Esophagus (tissue), 2 donors: ENCODE data around the gene NEK2. TPM values are rescaled to one million over a fixed set of nuclear protein-coding genes. Genes with fewer than 3 reads are reported as not detected.
"Not testable (repeated sequence)": the region's sequence is repeated elsewhere in the genome, so short reads cannot be mapped to it uniquely, and the experiment has no call there.

ENCODE experiments used
- H3K27ac ChIP-seq, 2 donors: one replicate each; pipeline ENCODE4 v1.5.1; 2013; ENCODE audit warnings: low read depth in 2 of 2, mild to moderate bottlenecking in 2 of 2, inconsistent platforms in 1 of 2, low read length in 1 of 2, moderate library complexity in 1 of 2
- H3K27me3 ChIP-seq, 2 donors: one replicate each; pipeline ENCODE4 v1.6.1; 2013; ENCODE audit warnings: low read length in 2 of 2, control low read depth in 1 of 2, mild to moderate bottlenecking in 1 of 2; ENCODE audit not compliant: insufficient read depth in 2 of 2, control insufficient read depth in 1 of 2
- H3K36me3 ChIP-seq, 2 donors: one replicate each; pipeline ENCODE4 v1.6.1; 2013; ENCODE audit warnings: low read length in 1 of 2; ENCODE audit not compliant: control insufficient read depth in 2 of 2, insufficient read depth in 2 of 2
- H3K4me1 ChIP-seq, 2 donors: one replicate each; pipeline ENCODE4 v1.6.1; 2013; ENCODE audit warnings: low read length in 1 of 2; ENCODE audit not compliant: control insufficient read depth in 2 of 2, insufficient read depth in 2 of 2
- H3K4me3 ChIP-seq, 2 donors: one replicate each; pipeline ENCODE4 v1.5.1; 2013; ENCODE audit warnings: low read length in 2 of 2, mild to moderate bottlenecking in 2 of 2, low read depth in 1 of 2, moderate library complexity in 1 of 2
- H3K9me3 ChIP-seq, 2 donors: one replicate each; pipeline ENCODE4 v1.6.1; 2013; ENCODE audit warnings: mild to moderate bottlenecking in 2 of 2, low read depth in 1 of 2, low read length in 1 of 2, moderate library complexity in 1 of 2; ENCODE audit not compliant: control insufficient read depth in 2 of 2, insufficient read depth in 1 of 2
- WGBS, 2 donors: extraction: QIAGEN DNeasy Blood & Tissue Kit; methylation state at CpG; one replicate each; pipeline ENCODE4 v1.1.7; 2013; 5-methylcytosine and 5-hydroxymethylcytosine counted together
- polyA plus RNA-seq, 2 donors: library from polyadenylated mRNA; stranded (reverse); fragments of 200-250 nt; gene quantifications; one replicate each; pipeline ENCODE4 v1.2.3, GENCODE V29; 2013
- donor health status: healthy with polysubstance abuse.
- donor health status: Bipolar disorder and iron deficiency.

NEK2 gene
- polyA plus RNA-seq, 2 donors: 4.7 to 6.7 TPM

GRCh38 chr1:211630236-211631081 lies 45.0 kb downstream of the NEK2 start:
- Histone ChIP-seq H3K27ac (no peak overlapping the region), H3K27me3 (no peaks in the 10 kb centered on the region), H3K9me3 (no peaks in the 10 kb centered on the region), H3K36me3 (no peaks in the 10 kb centered on the region), H3K4me1 (peaks cover 0 to 16% of the 10 kb centered on the region in 2 donors), H3K4me3 (no peak overlapping the region)
- WGBS, 2 donors: 30 to 42% methylated on average over 17 of the region's 17 CpGs

GRCh38 chr1:211628417-211628816 lies 47.0 kb downstream of the NEK2 start:
- peaks cover 0 to 16% of the 10 kb centered on the region in 2 donors for H3K4me1 ChIP-seq
- H3K9me3 ChIP-seq: no peaks in the 10 kb centered on the region
- no peak overlapping the region for H3K4me3 ChIP-seq
- no peaks in the 10 kb centered on the region for H3K36me3 ChIP-seq
- WGBS, 2 donors: 65 to 69% methylated on average over 4 of the region's 4 CpGs
- no peaks in the 10 kb centered on the region for H3K27me3 ChIP-seq
- no peak overlapping the region for H3K27ac ChIP-seq

- WGBS, 2 donors: 93 to 94% methylated on average over 4 of the region's 4 CpGs
These were observed 48.2 kb downstream of the NEK2 start for GRCh38 chr1:211627259-211627658.

GRCh38 chr1:211625866-211626265 lies 49.6 kb downstream of the NEK2 start:
- not testable (repeated sequence) for H3K27me3 ChIP-seq, H3K27ac ChIP-seq, H3K4me3 ChIP-seq, H3K9me3 ChIP-seq, H3K36me3 ChIP-seq, H3K4me1 ChIP-seq
- WGBS, 2 donors: 95 to 97% methylated on average over 6 of the region's 7 CpGs

More at GRCh38 chr1:211627259-211627658, 48.2 kb downstream of the NEK2 start:
- H3K4me3 ChIP-seq: no peak overlapping the region
- H3K9me3 ChIP-seq: no peaks in the 10 kb centered on the region
- no peaks in the 10 kb centered on the region for H3K27me3 ChIP-seq
- H3K4me1 ChIP-seq: peaks cover 0 to 8% of the 10 kb centered on the region in 2 donors
- no peak overlapping the region for H3K27ac ChIP-seq
- no peaks in the 10 kb centered on the region for H3K36me3 ChIP-seq

- H3K36me3 ChIP-seq: no peaks in the 10 kb centered on the region
- H3K27ac ChIP-seq: no peak overlapping the region
- H3K4me3 ChIP-seq: no peak overlapping the region
- no peaks in the 10 kb centered on the region for H3K4me1 ChIP-seq
- H3K9me3 ChIP-seq: no peaks in the 10 kb centered on the region
- WGBS, 2 donors: 73 to 83% methylated on average over 2 of the region's 2 CpGs
- H3K27me3 ChIP-seq: no peaks in the 10 kb centered on the region
These were observed 50.4 kb downstream of the NEK2 start for GRCh38 chr1:211625040-211625439.

- no peaks in the 10 kb centered on the region for H3K36me3 ChIP-seq
- H3K4me3 ChIP-seq: no peak overlapping the region
- no peaks in the 10 kb centered on the region for H3K27me3 ChIP-seq
- H3K4me1 ChIP-seq: peaks cover 0 to 2% of the 10 kb centered on the region in 2 donors
- 72 to 78% methylated on average over 3 of the region's 3 CpGs for WGBS, 2 donors
- no peaks in the 10 kb centered on the region for H3K9me3 ChIP-seq
- H3K27ac ChIP-seq: no peak overlapping the region
These were observed 51.9 kb downstream of the NEK2 start for GRCh38 chr1:211623515-211623914.

- Histone ChIP-seq H3K4me1 (peaks cover 0 to 2% of the 10 kb centered on the region in 2 donors), H3K27me3 (no peaks in the 10 kb centered on the region), H3K36me3 (no peaks in the 10 kb centered on the region), H3K4me3 (no peak overlapping the region), H3K9me3 (no peaks in the 10 kb centered on the region), H3K27ac (no peak overlapping the region)
- 46 to 58% methylated on average over 9 of the region's 9 CpGs for WGBS, 2 donors
These were observed 53.8 kb downstream of the NEK2 start for GRCh38 chr1:211621447-211622198.

- H3K4me1 ChIP-seq: peaks cover 0 to 6% of the 10 kb centered on the region in 2 donors
- WGBS, 2 donors: 87 to 90% methylated on average over 5 of the region's 5 CpGs
- H3K4me3 ChIP-seq: no peak overlapping the region
- no peaks in the 10 kb centered on the region for H3K9me3 ChIP-seq
- no peak overlapping the region for H3K27ac ChIP-seq
- no peaks in the 10 kb centered on the region for H3K36me3 ChIP-seq
- H3K27me3 ChIP-seq: no peaks in the 10 kb centered on the region
These were observed 55.3 kb downstream of the NEK2 start for GRCh38 chr1:211620097-211620496.

- no peaks in the 10 kb centered on the region for H3K9me3 ChIP-seq
- peaks cover 0 to 6% of the 10 kb centered on the region in 2 donors for H3K4me1 ChIP-seq
- H3K4me3 ChIP-seq: no peak overlapping the region
- H3K36me3 ChIP-seq: no peaks in the 10 kb centered on the region
- WGBS, 2 donors: 79 to 80% methylated on average over 8 of the region's 8 CpGs
- H3K27me3 ChIP-seq: no peaks in the 10 kb centered on the region
- H3K27ac ChIP-seq: no peak overlapping the region
These were observed 56.1 kb downstream of the NEK2 start for GRCh38 chr1:211619033-211619996.
